SK-N-SH (cell line): ENCODE data around the gene CCDC34. TPM values are rescaled to one million over a fixed set of nuclear protein-coding genes. Genes with fewer than 3 reads are reported as not detected.

ENCODE experiments used
- CTCF ChIA-PET: fragments of 300-600, 350-600 bp; formaldehyde crosslinking; extraction: SDS; loops from one replicate; lab custom pipeline; 2021; lab: Yijun Ruan, JAX
- POLR2A ChIA-PET: fragments of 350-600 bp; sonication (Branson Sonifier 250); formaldehyde crosslinking; extraction: SDS; loops from one replicate; lab custom pipeline; 2020; ENCODE audit warnings: antibody characterized with exemption, inconsistent platforms; lab: Yijun Ruan, JAX
- DNase-seq: peaks from one replicate; pipeline ENCODE4 v3.0.0; 2012
- H2AFZ ChIP-seq: fragments of 200-600 bp; sonication (generic); 2 replicates; pipeline ENCODE4 v1.8.1; 2016; ENCODE audit warnings: antibody characterized with exemption, mild to moderate bottlenecking, low read depth
- H3F3A ChIP-seq: fragments of 200-600 bp; sonication (generic); replicated peaks from 2 replicates; pipeline ENCODE3; 2016; ENCODE audit warnings: antibody characterized with exemption, mild to moderate bottlenecking; ENCODE audit not compliant: insufficient read depth
- H3K27ac ChIP-seq, 2 experiments: fragments of 200-500 bp in 1 of 2; fragments of 200-600 bp in 1 of 2; sonication (Bioruptor generic) in 1 of 2; sonication (generic), shearing (Covaris generic) in 1 of 2; 2 replicates each; pipeline versions ENCODE4 v1.5.1 to v1.6.1; 2014 to 2016; ENCODE audit warnings: low read depth in 2 of 2, inconsistent platforms in 1 of 2, low read length in 1 of 2, mild to moderate bottlenecking in 1 of 2, mixed read lengths in 1 of 2
- H3K27me3 ChIP-seq: fragments of 200-600 bp; sonication (generic), shearing (Covaris generic); 2 replicates; pipeline ENCODE4 v1.6.1; 2016; ENCODE audit warnings: mixed run types; ENCODE audit not compliant: insufficient read depth
- H3K36me3 ChIP-seq, 2 experiments: fragments of 200-500 bp in 1 of 2; fragments of 200-600 bp in 1 of 2; sonication (Bioruptor generic) in 1 of 2; sonication (generic) in 1 of 2; replicated peaks in 1 of 2; 2 replicates each; pipeline versions ENCODE3 to v1.5.1; 2014 to 2016; ENCODE audit warnings: low read length in 1 of 2, mild to moderate bottlenecking in 1 of 2; ENCODE audit not compliant: insufficient read depth in 2 of 2, control insufficient read depth in 1 of 2
- H3K4me1 ChIP-seq, 2 experiments: fragments of 200-500 bp in 1 of 2; fragments of 200-600 bp in 1 of 2; sonication (Bioruptor generic) in 1 of 2; sonication (generic), shearing (Covaris generic) in 1 of 2; 2 replicates each; pipeline versions ENCODE4 v1.5.1 to v1.6.1; 2014 to 2016; ENCODE audit warnings: low read depth in 1 of 2, low read length in 1 of 2, mixed run types in 1 of 2; ENCODE audit not compliant: insufficient read depth in 2 of 2, control insufficient read depth in 1 of 2
- H3K4me2 ChIP-seq: fragments of 200-600 bp; sonication (generic), shearing (Covaris generic); 2 replicates; pipeline ENCODE4 v1.6.1; 2017; ENCODE audit warnings: mixed run types
- H3K4me3 ChIP-seq, 2 experiments: fragments of 200-500 bp in 1 of 2; fragments of 200-600 bp in 1 of 2; sonication (Bioruptor generic) in 1 of 2; sonication (generic), shearing (Covaris generic) in 1 of 2; 2 replicates each; pipeline versions ENCODE4 v1.5.1 to v1.8.1; 2014 to 2016; ENCODE audit warnings: low read depth in 2 of 2, inconsistent platforms in 1 of 2, low read length in 1 of 2, mild to moderate bottlenecking in 1 of 2, mixed read lengths in 1 of 2, moderate library complexity in 1 of 2
- H3K79me2 ChIP-seq: fragments of 200-600 bp; sonication (generic); 2 replicates; pipeline ENCODE4 v1.8.1; 2017; ENCODE audit warnings: mild to moderate bottlenecking; ENCODE audit not compliant: insufficient read depth
- H3K9ac ChIP-seq: fragments of 200-600 bp; sonication (generic); 2 replicates; pipeline ENCODE4 v1.6.1; 2017; ENCODE audit warnings: mixed run types
- H3K9me2 ChIP-seq: fragments of 200-600 bp; sonication (generic); 2 replicates; pipeline ENCODE4 v1.6.1; 2017; ENCODE audit warnings: mixed run types
- H3K9me3 ChIP-seq: fragments of 200-600 bp; sonication (generic); 2 replicates; pipeline ENCODE4 v1.6.1; 2017; ENCODE audit warnings: mixed run types, mild to moderate bottlenecking, moderate library complexity
- H4K20me1 ChIP-seq: fragments of 200-600 bp; sonication (generic); 2 replicates; pipeline ENCODE4 v1.6.1; 2017; ENCODE audit warnings: mild to moderate bottlenecking, mixed run types; ENCODE audit not compliant: insufficient read depth
- CHD2 ChIP-seq: fragments of 150-350 bp; IDR thresholded peaks from 2 replicates; pipeline ENCODE4 v1.6.1; 2018; ENCODE audit warnings: low read length; ENCODE audit not compliant: partially characterized antibody
- EZH2phosphoT487 ChIP-seq: fragments of 200-600 bp; sonication (generic); IDR thresholded peaks from 2 replicates; pipeline ENCODE4 v1.6.1; 2017; ENCODE audit warnings: low read depth, mixed run types, mild to moderate bottlenecking, antibody characterized with exemption, moderate library complexity, borderline replicate concordance
- NRF1 ChIP-seq: IDR thresholded peaks from 2 replicates; pipeline ENCODE4 v1.6.1; 2012; ENCODE audit warnings: low read depth, mild to moderate bottlenecking, low read length
- RCOR1 ChIP-seq: fragments of 150-350 bp; IDR thresholded peaks from 2 replicates; pipeline ENCODE4 v1.6.1; 2017; ENCODE audit warnings: antibody characterized with exemption, low read length
- WGBS: methylation state at CpG from one replicate; pipeline ENCODE4 v1.1.6; 2017; ENCODE audit warnings: low lambda C conversion rate; 5-methylcytosine and 5-hydroxymethylcytosine counted together
- polyA plus RNA-seq, 3 experiments: library from polyadenylated mRNA; depleted of rRNA; stranded (reverse); fragments of >200 nt; gene quantifications; 2 replicates each; pipeline ENCODE4 v1.2.3, GENCODE V29; 2012
- TF ChIP-seq, protein P1 (sequence below): IDR thresholded peaks from 2 replicates; pipeline ENCODE4 v1.4.0; 2012; ENCODE audit warnings: low read depth, borderline replicate concordance
- TF ChIP-seq, protein P2 (sequence below): IDR thresholded peaks from 2 replicates; pipeline ENCODE4 v1.6.1; 2012; ENCODE audit warnings: mild to moderate bottlenecking, low read depth, low read length, moderate library complexity

Gene CCDC34
- polyA plus RNA-seq, 1 of the 3 experiments (the other 2 are of a cell fraction): 6.7 TPM

- no peak for TF ChIP-seq NRF1
- TF ChIP-seq, protein P1, sequence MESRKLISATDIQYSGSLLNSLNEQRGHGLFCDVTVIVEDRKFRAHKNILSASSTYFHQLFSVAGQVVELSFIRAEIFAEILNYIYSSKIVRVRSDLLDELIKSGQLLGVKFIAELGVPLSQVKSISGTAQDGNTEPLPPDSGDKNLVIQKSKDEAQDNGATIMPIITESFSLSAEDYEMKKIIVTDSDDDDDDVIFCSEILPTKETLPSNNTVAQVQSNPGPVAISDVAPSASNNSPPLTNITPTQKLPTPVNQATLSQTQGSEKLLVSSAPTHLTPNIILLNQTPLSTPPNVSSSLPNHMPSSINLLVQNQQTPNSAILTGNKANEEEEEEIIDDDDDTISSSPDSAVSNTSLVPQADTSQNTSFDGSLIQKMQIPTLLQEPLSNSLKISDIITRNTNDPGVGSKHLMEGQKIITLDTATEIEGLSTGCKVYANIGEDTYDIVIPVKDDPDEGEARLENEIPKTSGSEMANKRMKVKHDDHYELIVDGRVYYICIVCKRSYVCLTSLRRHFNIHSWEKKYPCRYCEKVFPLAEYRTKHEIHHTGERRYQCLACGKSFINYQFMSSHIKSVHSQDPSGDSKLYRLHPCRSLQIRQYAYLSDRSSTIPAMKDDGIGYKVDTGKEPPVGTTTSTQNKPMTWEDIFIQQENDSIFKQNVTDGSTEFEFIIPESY: no peak
- TF ChIP-seq, all 33 proteins: peak for 0
These were observed 69.2 kb downstream of the CCDC34 start (continued) for GRCh38 chr11:27293515-27294417.

- ChIA-PET POLR2A (no interaction called here), CTCF (interaction anchor here (1.3 to 3.0 kb wide), 3 partner anchors 109 to 204 kb away, joined by 4 to 9 read pairs (median 4); no protein-coding TSS in a partner anchor)
- no peak for TF ChIP-seq EZH2phosphoT487
- TF ChIP-seq CHD2: no peak
- TF ChIP-seq, protein P2, sequence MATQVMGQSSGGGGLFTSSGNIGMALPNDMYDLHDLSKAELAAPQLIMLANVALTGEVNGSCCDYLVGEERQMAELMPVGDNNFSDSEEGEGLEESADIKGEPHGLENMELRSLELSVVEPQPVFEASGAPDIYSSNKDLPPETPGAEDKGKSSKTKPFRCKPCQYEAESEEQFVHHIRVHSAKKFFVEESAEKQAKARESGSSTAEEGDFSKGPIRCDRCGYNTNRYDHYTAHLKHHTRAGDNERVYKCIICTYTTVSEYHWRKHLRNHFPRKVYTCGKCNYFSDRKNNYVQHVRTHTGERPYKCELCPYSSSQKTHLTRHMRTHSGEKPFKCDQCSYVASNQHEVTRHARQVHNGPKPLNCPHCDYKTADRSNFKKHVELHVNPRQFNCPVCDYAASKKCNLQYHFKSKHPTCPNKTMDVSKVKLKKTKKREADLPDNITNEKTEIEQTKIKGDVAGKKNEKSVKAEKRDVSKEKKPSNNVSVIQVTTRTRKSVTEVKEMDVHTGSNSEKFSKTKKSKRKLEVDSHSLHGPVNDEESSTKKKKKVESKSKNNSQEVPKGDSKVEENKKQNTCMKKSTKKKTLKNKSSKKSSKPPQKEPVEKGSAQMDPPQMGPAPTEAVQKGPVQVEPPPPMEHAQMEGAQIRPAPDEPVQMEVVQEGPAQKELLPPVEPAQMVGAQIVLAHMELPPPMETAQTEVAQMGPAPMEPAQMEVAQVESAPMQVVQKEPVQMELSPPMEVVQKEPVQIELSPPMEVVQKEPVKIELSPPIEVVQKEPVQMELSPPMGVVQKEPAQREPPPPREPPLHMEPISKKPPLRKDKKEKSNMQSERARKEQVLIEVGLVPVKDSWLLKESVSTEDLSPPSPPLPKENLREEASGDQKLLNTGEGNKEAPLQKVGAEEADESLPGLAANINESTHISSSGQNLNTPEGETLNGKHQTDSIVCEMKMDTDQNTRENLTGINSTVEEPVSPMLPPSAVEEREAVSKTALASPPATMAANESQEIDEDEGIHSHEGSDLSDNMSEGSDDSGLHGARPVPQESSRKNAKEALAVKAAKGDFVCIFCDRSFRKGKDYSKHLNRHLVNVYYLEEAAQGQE: no peak
- no peak for TF ChIP-seq RCOR1
- Histone ChIP-seq H3K4me3 (no peak overlapping the region), H3K9me3 (no peaks in the 10 kb centered on the region), H3K4me2 (no peak overlapping the region), H3K4me1 (peaks cover 0 to 33% of the 10 kb centered on the region in 2 experiments; a peak in 2 of 4 replicates), H3K27me3 (no peaks in the 10 kb centered on the region), H3K9ac (no peak overlapping the region), H2AFZ (no peak overlapping the region), H3K36me3 (no peaks in the 10 kb centered on the region), H3K27ac (no peak overlapping the region), H3K79me2 (no peaks in the 10 kb centered on the region), H4K20me1 (no peaks in the 10 kb centered on the region), H3K9me2 (no peaks in the 10 kb centered on the region), H3F3A (no peaks in the 10 kb centered on the region)
- DNase-seq: no peak
- 82% methylated on average over 2 of the region's 2 CpGs for WGBS
These were observed 70.4 kb downstream of the CCDC34 start for GRCh38 chr11:27292637-27293010.
